Brain microvascular endothelial cell (primary cell): Measurements from ENCODE around the gene HEBP1.

ENCODE experiments used
- DNase-seq: peaks from one replicate; pipeline ENCODE4 v3.0.0-alpha.2; 2020
- H3K27ac ChIP-seq: fragments of 250-450 bp; sonication (Bioruptor Pico); 2 replicates; pipeline ENCODE4 v1.5.1; 2020; ENCODE audit warnings: mild to moderate bottlenecking, moderate library complexity
- H3K27me3 ChIP-seq: fragments of 250-450 bp; sonication (Bioruptor Pico); replicated peaks from 2 replicates; pipeline ENCODE4 v1.5.1; 2020; ENCODE audit warnings: mild to moderate bottlenecking
- H3K36me3 ChIP-seq: fragments of 250-450 bp; sonication (Bioruptor Pico); replicated peaks from 2 replicates; pipeline ENCODE4 v1.5.1; 2020; ENCODE audit warnings: mild to moderate bottlenecking
- H3K4me3 ChIP-seq: 2 replicates; pipeline ENCODE4 v1.5.1; 2011; ENCODE audit warnings: low read depth, mild to moderate bottlenecking, control low read depth, low read length, moderate library complexity
- CTCF ChIP-seq: IDR thresholded peaks from 2 replicates; pipeline ENCODE4 v1.5.1; 2011; ENCODE audit warnings: low read depth, mild to moderate bottlenecking, moderate library complexity, low read length, control low read depth, inconsistent platforms; ENCODE audit errors: missing control alignments
- in situ Hi-C: cut with HindIII; loops from 2 replicates; pipeline ENCODE4 v1.10.0; 2017; ENCODE audit warnings: low sequenced_read_pairs, low pct_ligation_motif_present

HEBP1 gene

DNA sequence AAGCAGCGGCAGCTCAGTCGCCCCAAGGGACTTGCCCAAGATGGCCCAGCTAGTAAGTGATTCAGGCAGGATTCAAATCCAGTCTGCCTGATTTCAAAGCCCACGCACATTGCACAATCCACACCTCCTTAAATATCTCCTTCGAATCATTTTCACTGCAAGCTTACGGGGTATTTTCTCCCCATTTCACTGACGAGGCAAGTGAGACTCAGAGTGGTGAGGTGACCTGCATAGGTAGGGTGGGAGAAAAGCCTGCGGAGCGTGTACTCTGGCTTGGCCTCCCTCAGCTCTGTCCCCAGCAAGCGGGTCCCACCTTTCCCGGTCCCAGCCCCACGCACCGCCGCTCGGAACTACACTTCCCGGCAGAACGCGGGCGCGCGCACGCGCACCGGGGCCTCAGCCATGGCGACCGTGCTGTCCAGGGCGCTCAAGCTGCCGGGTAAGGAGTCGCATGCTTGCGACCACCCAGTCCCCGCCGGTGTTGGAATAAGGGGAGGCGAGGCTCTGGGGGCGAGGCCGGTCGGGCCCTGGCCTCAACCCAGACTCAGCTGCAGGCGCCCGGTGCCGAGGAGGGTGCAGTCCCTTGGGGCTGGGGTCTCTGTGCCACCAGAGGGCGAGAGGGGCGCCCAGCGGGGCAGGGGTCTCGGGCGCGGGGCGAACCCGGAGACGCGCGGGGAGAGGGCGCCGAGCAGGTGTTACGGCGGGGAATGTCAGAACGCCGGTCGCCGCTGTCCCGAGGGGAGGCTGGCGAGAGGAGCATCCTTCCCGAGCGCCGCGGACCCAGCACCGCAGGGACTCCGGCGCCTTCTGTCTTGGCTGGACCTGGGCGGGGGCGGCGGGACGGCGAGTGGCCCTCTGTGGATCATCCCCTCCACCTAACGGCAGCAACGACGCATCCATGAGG is 44.2 kb upstream of the HEBP1 start, which contains the start of gene FAM234B:
Gene FAM234B (plus strand): TSS at position 380 of the 904 bp plus-strand sequence. CDS start 23 bp downstream, at position 403.
- H3K36me3 ChIP-seq = no peaks in the 10 kb centered on the region
- in situ Hi-C loops = no loop called here
- peak within 1 kb of the TSS; percentile 97 for H3K4me3 ChIP-seq
- no peak within 1 kb of the TSS for H3K27ac ChIP-seq
- no peaks in the 10 kb centered on the region for H3K27me3 ChIP-seq
- peak; percentile 40 for DNase-seq
- TF ChIP-seq CTCF = no peak

DNA sequence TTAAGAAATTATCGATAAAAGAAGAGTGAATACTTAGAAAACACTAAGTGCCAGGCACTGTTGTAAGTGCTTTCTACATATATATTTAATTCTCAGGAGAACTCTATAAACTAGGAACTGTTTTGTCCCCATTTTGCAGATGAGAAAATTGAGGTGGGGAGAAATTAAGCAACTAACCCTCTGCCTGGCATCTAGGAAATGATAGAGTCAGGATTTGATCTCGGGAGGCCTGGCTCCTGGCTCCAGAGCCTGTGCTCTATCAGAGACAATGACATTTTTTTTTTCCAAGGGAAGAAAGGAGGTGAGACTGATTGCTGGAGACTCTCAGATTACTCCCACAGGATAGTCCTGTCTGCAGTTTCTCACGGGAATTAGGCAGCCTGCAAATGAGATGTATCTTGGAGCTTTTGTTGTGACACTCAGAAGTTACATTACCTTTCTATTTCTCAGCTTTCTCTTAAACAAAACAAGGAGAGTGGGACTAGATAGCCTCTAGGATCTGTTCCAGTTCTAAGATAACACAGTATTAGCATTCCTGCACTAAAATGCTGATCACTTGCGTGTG is 42.7 kb upstream of the HEBP1 start:
- in situ Hi-C loops = no loop called here
- H3K27ac ChIP-seq = no peak overlapping the region
- H3K36me3 ChIP-seq = no peaks in the 10 kb centered on the region
- no peak for DNase-seq
- TF ChIP-seq CTCF = no peak
- no peaks in the 10 kb centered on the region for H3K27me3 ChIP-seq
- H3K4me3 ChIP-seq = no peak overlapping the region

DNA sequence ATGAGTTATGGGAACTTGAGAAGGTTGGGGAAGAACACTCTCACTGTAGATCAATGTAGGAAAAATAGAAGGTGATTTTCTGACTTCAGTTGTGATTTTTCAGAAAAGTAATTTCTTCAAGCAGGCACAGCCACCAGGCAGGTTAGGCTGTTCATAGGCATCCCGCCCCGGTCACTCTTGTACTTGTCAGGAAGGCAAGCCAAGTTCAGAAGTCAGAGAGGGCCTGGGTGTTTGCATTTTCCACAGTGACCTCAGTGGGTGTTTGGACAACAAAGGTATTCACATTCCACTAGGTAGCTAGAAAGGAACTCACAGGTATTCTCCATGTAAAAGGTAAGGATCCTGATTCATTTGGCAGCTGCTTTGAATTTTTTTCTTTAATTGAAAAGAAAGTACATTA is 41.2 kb upstream of the HEBP1 start:
- no peak for DNase-seq
- Histone ChIP-seq H3K27me3 (no peaks in the 10 kb centered on the region), H3K36me3 (no peaks in the 10 kb centered on the region), H3K27ac (no peak overlapping the region), H3K4me3 (no peak overlapping the region)
- in situ Hi-C loops = no loop called here
- TF ChIP-seq CTCF = no peak

DNA sequence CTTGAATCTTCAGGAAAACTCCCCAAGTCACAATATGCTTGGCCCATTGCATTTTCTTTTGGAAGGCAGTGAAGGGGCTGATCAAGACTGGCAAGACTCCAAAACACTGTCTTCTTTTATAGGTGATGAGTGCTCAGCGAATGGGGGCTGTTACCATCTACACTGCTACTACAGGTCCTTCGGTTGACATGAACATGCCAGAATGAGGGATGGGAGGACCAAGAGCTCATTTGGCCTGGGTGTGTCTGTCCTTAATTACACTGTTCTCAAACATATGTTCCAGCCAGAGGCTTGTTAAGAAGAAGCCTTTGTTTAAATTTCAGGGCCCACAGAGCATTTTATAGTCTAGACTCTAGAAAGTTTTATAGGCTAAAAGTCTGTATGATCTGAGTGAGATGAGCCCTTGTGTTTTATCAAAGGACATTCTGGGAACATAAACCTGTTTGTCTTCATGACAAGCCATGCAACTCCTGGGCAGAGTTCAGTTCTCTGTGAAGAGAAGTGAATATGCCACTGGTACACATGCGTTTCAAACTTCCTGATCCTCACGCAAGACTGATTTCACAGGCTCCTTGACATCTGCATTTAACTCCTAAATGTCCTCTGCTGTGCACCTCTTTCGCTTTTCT is 39.4 kb upstream of the HEBP1 start:
- Histone ChIP-seq H3K27ac (no peak overlapping the region), H3K4me3 (no peak overlapping the region), H3K36me3 (no peaks in the 10 kb centered on the region), H3K27me3 (no peaks in the 10 kb centered on the region)
- in situ Hi-C loops = no loop called here
- TF ChIP-seq CTCF = no peak
- DNase-seq = no peak

GRCh38 chr12:13038491-13039161 is 38.6 kb upstream of the HEBP1 start:
- no peak overlapping the region for H3K4me3 ChIP-seq
- H3K27ac ChIP-seq = no peak overlapping the region
- H3K36me3 ChIP-seq = no peaks in the 10 kb centered on the region
- peak; percentile 52 for DNase-seq
- in situ Hi-C loops = no loop called here
- TF ChIP-seq CTCF = no peak
- H3K27me3 ChIP-seq = no peaks in the 10 kb centered on the region
